SU-DHL-6 (cell line): ENCODE data around the gene ABCD2.
"Not testable (repeated sequence)": the region's sequence is repeated elsewhere in the genome, so short reads cannot be mapped to it uniquely, and the experiment has no call there.

Experiments used
- H2AFZ ChIP-seq: fragments of 200-600 bp; sonication (generic); 2 replicates; pipeline ENCODE4 v1.6.1; 2014; ENCODE audit warnings: low read depth, mild to moderate bottlenecking, moderate library complexity, mixed read lengths, antibody characterized with exemption, low read length; ENCODE audit not compliant: severe bottlenecking
- H3F3A ChIP-seq: fragments of 200-600 bp; shearing (Covaris generic); 2 replicates; pipeline ENCODE4 v1.6.0; 2016; ENCODE audit warnings: antibody characterized with exemption, mild to moderate bottlenecking; ENCODE audit not compliant: insufficient read depth
- H3K27ac ChIP-seq: fragments of 200-600 bp; sonication (generic); 2 replicates; pipeline ENCODE4 v1.5.1; 2016; ENCODE audit warnings: low read depth, mild to moderate bottlenecking, low read length, moderate library complexity, mixed read lengths
- H3K27me3 ChIP-seq: fragments of 200-600 bp; sonication (generic), shearing (Covaris generic); 2 replicates; pipeline ENCODE4 v1.6.0; 2014; ENCODE audit warnings: mild to moderate bottlenecking, low read length
- H3K36me3 ChIP-seq: fragments of 200-600 bp; sonication (generic); 2 replicates; pipeline ENCODE4 v1.6.1; 2014; ENCODE audit warnings: mild to moderate bottlenecking, low read length, mixed read lengths
- H3K4me2 ChIP-seq: fragments of 300-600, 200-600 bp; shearing (Covaris generic), sonication (generic); 2 replicates; pipeline ENCODE4 v1.6.0; 2014; ENCODE audit warnings: low read length, low read depth, mild to moderate bottlenecking; ENCODE audit not compliant: poor library complexity, severe bottlenecking
- H3K4me3 ChIP-seq: fragments of 200-600 bp; sonication (generic); 2 replicates; pipeline ENCODE4 v1.5.1; 2014; ENCODE audit warnings: antibody characterized with exemption, low read length, mild to moderate bottlenecking, mixed read lengths; ENCODE audit not compliant: insufficient read depth, poor library complexity, severe bottlenecking
- H3K79me2 ChIP-seq: fragments of 200-600 bp; sonication (generic); 2 replicates; pipeline ENCODE4 v1.6.1; 2014; ENCODE audit warnings: mild to moderate bottlenecking, low read length, moderate library complexity; ENCODE audit not compliant: insufficient read depth
- H3K9ac ChIP-seq: fragments of 200-600 bp; sonication (generic); 2 replicates; pipeline ENCODE4 v1.7.0; 2014; ENCODE audit warnings: mild to moderate bottlenecking, low read length
- H3K9me2 ChIP-seq: fragments of 200-600 bp; sonication (generic); replicated peaks from 2 replicates; pipeline ENCODE4 v1.6.1; 2014; ENCODE audit warnings: low read length; ENCODE audit not compliant: insufficient read depth
- H3K9me3 ChIP-seq: fragments of 200-600 bp; sonication (generic); 2 replicates; pipeline ENCODE4 v1.6.1; 2014; ENCODE audit warnings: low read length, mixed read lengths; ENCODE audit not compliant: insufficient read depth
- H4K20me1 ChIP-seq: fragments of 200-600 bp; sonication (generic); 2 replicates; pipeline ENCODE4 v1.6.1; 2014; ENCODE audit warnings: low read depth, mild to moderate bottlenecking, antibody characterized with exemption, low read length, moderate library complexity, mixed read lengths
- EZH2phosphoT487 ChIP-seq: fragments of 200-600 bp; sonication (generic), shearing (Covaris generic); conservative IDR thresholded peaks from 2 replicates; pipeline ENCODE4 v1.6.1; 2018; ENCODE audit warnings: mild to moderate bottlenecking, antibody characterized with exemption, low read length, moderate library complexity, mixed read lengths
- TF ChIP-seq, protein P1 (sequence below): fragments of 200-600 bp; sonication (generic); IDR thresholded peaks from one replicate; pipeline ENCODE4 v1.5.1; 2017; ENCODE audit warnings: antibody characterized with exemption, mild to moderate bottlenecking, low read length, moderate library complexity; ENCODE audit not compliant: insufficient read depth, poor library complexity, severe bottlenecking

Gene ABCD2

GRCh38 chr12:39532448-39532847 is 87.2 kb downstream of the ABCD2 start:
- Histone ChIP-seq H3K4me2 (no peak overlapping the region), H4K20me1 (no peaks in the 10 kb centered on the region), H3K27ac (no peak overlapping the region), H3K9me3 (no peaks in the 10 kb centered on the region), H3F3A (no peaks in the 10 kb centered on the region), H3K4me3 (no peak overlapping the region), H3K9ac (no peak overlapping the region), H3K36me3 (no peaks in the 10 kb centered on the region), H2AFZ (no peak overlapping the region), H3K27me3 (no peaks in the 10 kb centered on the region), H3K79me2 (no peaks in the 10 kb centered on the region), H3K9me2 (no peaks in the 10 kb centered on the region)
- no peak for TF ChIP-seq EZH2phosphoT487
- TF ChIP-seq, protein P1, sequence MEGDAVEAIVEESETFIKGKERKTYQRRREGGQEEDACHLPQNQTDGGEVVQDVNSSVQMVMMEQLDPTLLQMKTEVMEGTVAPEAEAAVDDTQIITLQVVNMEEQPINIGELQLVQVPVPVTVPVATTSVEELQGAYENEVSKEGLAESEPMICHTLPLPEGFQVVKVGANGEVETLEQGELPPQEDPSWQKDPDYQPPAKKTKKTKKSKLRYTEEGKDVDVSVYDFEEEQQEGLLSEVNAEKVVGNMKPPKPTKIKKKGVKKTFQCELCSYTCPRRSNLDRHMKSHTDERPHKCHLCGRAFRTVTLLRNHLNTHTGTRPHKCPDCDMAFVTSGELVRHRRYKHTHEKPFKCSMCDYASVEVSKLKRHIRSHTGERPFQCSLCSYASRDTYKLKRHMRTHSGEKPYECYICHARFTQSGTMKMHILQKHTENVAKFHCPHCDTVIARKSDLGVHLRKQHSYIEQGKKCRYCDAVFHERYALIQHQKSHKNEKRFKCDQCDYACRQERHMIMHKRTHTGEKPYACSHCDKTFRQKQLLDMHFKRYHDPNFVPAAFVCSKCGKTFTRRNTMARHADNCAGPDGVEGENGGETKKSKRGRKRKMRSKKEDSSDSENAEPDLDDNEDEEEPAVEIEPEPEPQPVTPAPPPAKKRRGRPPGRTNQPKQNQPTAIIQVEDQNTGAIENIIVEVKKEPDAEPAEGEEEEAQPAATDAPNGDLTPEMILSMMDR, result no peak

DNA sequence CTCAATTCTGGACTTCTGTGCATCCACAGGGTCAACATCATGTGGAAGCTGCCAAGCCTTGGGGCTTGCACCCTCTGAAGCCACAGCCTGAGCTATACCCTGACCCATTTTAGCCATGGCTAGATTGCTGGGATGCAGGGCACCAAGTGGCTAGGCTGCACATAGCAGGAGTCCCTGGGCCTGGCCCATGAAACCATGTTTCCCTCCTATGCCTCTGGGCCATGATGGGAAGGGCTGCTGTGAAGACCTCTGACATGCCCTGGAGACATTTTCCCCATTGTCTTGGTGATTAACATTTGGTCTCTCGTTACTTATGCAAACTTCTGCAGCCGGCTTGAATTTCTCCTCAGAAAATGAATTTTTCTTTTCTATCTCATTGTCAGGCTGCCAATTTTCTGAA is 92.6 kb downstream of the ABCD2 start:
- no peaks in the 10 kb centered on the region for H3K36me3 ChIP-seq
- H3K9ac ChIP-seq, result no peak overlapping the region
- H3K9me3 ChIP-seq, result no peaks in the 10 kb centered on the region
- no peak overlapping the region for H3K4me3 ChIP-seq
- no peaks in the 10 kb centered on the region for H3F3A ChIP-seq
- H3K9me2 ChIP-seq, result no peaks in the 10 kb centered on the region
- H3K27me3 ChIP-seq, result no peaks in the 10 kb centered on the region
- H4K20me1 ChIP-seq, result no peaks in the 10 kb centered on the region
- no peaks in the 10 kb centered on the region for H3K79me2 ChIP-seq
- no peak overlapping the region for H2AFZ ChIP-seq
- H3K4me2 ChIP-seq, result no peak overlapping the region
- H3K27ac ChIP-seq, result no peak overlapping the region
- TF ChIP-seq, protein P1, result no peak
- TF ChIP-seq EZH2phosphoT487, result no peak

GRCh38 chr12:39522167-39522566 is 97.4 kb downstream of the ABCD2 start:
- H3K27me3 ChIP-seq, H3K4me2 ChIP-seq, H3K9me3 ChIP-seq, H2AFZ ChIP-seq, H3K9ac ChIP-seq, H3K9me2 ChIP-seq, H3K79me2 ChIP-seq, H3K36me3 ChIP-seq, H3K27ac ChIP-seq, H3K4me3 ChIP-seq, H4K20me1 ChIP-seq, H3F3A ChIP-seq: not testable (repeated sequence)

GRCh38 chr12:39510001-39510400 is 109.6 kb downstream of the ABCD2 start:
- H3F3A ChIP-seq, result no peaks in the 10 kb centered on the region
- H4K20me1 ChIP-seq, result no peaks in the 10 kb centered on the region
- no peak overlapping the region for H3K4me2 ChIP-seq
- no peaks in the 10 kb centered on the region for H3K36me3 ChIP-seq
- H3K9ac ChIP-seq, result no peak overlapping the region
- no peak overlapping the region for H3K4me3 ChIP-seq
- no peaks in the 10 kb centered on the region for H3K9me3 ChIP-seq
- no peaks in the 10 kb centered on the region for H3K9me2 ChIP-seq
- no peaks in the 10 kb centered on the region for H3K27me3 ChIP-seq
- H3K79me2 ChIP-seq, result no peaks in the 10 kb centered on the region
- no peak for TF ChIP-seq EZH2phosphoT487
- TF ChIP-seq, protein P1, result no peak
- no peak overlapping the region for H3K27ac ChIP-seq
- H2AFZ ChIP-seq, result no peak overlapping the region
